MM.1S (cell line): Measurements from ENCODE around the gene APOF.

Experiments used
- EZH2phosphoT487 ChIP-seq: fragments of 300-600 bp; sonication (generic); IDR thresholded peaks from 2 replicates; pipeline ENCODE4 v1.6.1; 2018; ENCODE audit warnings: antibody characterized with exemption, low read length
- TF ChIP-seq, protein P1 (sequence below): fragments of 300-600 bp; sonication (generic); IDR thresholded peaks from 2 replicates; pipeline ENCODE4 v1.5.1; 2016; ENCODE audit warnings: antibody characterized with exemption, low read length, mixed read lengths

- TF ChIP-seq, protein P1, sequence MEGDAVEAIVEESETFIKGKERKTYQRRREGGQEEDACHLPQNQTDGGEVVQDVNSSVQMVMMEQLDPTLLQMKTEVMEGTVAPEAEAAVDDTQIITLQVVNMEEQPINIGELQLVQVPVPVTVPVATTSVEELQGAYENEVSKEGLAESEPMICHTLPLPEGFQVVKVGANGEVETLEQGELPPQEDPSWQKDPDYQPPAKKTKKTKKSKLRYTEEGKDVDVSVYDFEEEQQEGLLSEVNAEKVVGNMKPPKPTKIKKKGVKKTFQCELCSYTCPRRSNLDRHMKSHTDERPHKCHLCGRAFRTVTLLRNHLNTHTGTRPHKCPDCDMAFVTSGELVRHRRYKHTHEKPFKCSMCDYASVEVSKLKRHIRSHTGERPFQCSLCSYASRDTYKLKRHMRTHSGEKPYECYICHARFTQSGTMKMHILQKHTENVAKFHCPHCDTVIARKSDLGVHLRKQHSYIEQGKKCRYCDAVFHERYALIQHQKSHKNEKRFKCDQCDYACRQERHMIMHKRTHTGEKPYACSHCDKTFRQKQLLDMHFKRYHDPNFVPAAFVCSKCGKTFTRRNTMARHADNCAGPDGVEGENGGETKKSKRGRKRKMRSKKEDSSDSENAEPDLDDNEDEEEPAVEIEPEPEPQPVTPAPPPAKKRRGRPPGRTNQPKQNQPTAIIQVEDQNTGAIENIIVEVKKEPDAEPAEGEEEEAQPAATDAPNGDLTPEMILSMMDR = no peak
- no peak for TF ChIP-seq EZH2phosphoT487
Measured at GRCh38 chr12:56333197-56333678, 29.4 kb downstream of the APOF start.
